ENCODE measurements around the gene CACNA1C.

CACNA1C gene

GRCh38 chr12:2605301-2605700, 552.5 kb downstream of the CACNA1C start:
- H3K9ac ChIP-seq (ENCODE audit: low read length in 2 of 2) = no peak overlapping the region
- H3K9me3 ChIP-seq (ENCODE audit: control insufficient read depth in 2 of 2, low read length in 2 of 2) = no peaks in the 10 kb centered on the region
- H3K4me3 ChIP-seq (ENCODE audit: low read length in 2 of 2) = no peak overlapping the region
- peaks cover 62 to 84% of the 10 kb centered on the region in 2 donors for H3K36me3 ChIP-seq (ENCODE audit: control insufficient read depth in 2 of 2, insufficient read depth in 2 of 2, low read length in 2 of 2)
- H3K27me3 ChIP-seq (ENCODE audit: control insufficient read depth in 1 of 2, insufficient read depth in 2 of 2, low read length in 2 of 2) = no peaks in the 10 kb centered on the region
- H3K27ac ChIP-seq (ENCODE audit: low read length) = no peak overlapping the region
- peaks cover 2% of the 10 kb centered on the region for H3K4me1 ChIP-seq (ENCODE audit: control insufficient read depth, insufficient read depth, low read length)

GRCh38 chr12:2606186-2606910, 553.6 kb downstream of the CACNA1C start:
- Histone ChIP-seq H3K27me3 (ENCODE audit: control insufficient read depth in 1 of 2, insufficient read depth in 2 of 2, low read length in 2 of 2) (no peaks in the 10 kb centered on the region), H3K36me3 (ENCODE audit: control insufficient read depth in 2 of 2, insufficient read depth in 2 of 2, low read length in 2 of 2) (peaks cover 69 to 83% of the 10 kb centered on the region in 2 donors), H3K9me3 (ENCODE audit: control insufficient read depth in 2 of 2, low read length in 2 of 2) (no peaks in the 10 kb centered on the region), H3K4me1 (ENCODE audit: control insufficient read depth, insufficient read depth, low read length) (peaks cover 2% of the 10 kb centered on the region), H3K27ac (ENCODE audit: low read length) (no peak overlapping the region), H3K9ac (ENCODE audit: low read length in 2 of 2) (no peak overlapping the region), H3K4me3 (ENCODE audit: low read length in 2 of 2) (no peak overlapping the region)

- no peak overlapping the region for H3K9ac ChIP-seq (ENCODE audit: low read length in 2 of 2)
- peaks cover 2% of the 10 kb centered on the region for H3K4me1 ChIP-seq (ENCODE audit: control insufficient read depth, insufficient read depth, low read length)
- no peaks in the 10 kb centered on the region for H3K27me3 ChIP-seq (ENCODE audit: control insufficient read depth in 1 of 2, insufficient read depth in 2 of 2, low read length in 2 of 2)
- no peak overlapping the region for H3K4me3 ChIP-seq (ENCODE audit: low read length in 2 of 2)
- H3K9me3 ChIP-seq (ENCODE audit: control insufficient read depth in 2 of 2, low read length in 2 of 2) = no peaks in the 10 kb centered on the region
- peaks cover 62 to 82% of the 10 kb centered on the region in 2 donors for H3K36me3 ChIP-seq (ENCODE audit: control insufficient read depth in 2 of 2, insufficient read depth in 2 of 2, low read length in 2 of 2)
- no peak overlapping the region for H3K27ac ChIP-seq (ENCODE audit: low read length)
Measured at GRCh38 chr12:2607881-2608607, 555.3 kb downstream of the CACNA1C start.

GRCh38 chr12:2608608-2608945, 555.8 kb downstream of the CACNA1C start:
- Histone ChIP-seq H3K27ac (ENCODE audit: low read length) (no peak overlapping the region), H3K27me3 (ENCODE audit: control insufficient read depth in 1 of 2, insufficient read depth in 2 of 2, low read length in 2 of 2) (no peaks in the 10 kb centered on the region), H3K4me3 (ENCODE audit: low read length in 2 of 2) (no peak overlapping the region), H3K36me3 (ENCODE audit: control insufficient read depth in 2 of 2, insufficient read depth in 2 of 2, low read length in 2 of 2) (peaks cover 56 to 76% of the 10 kb centered on the region in 2 donors), H3K4me1 (ENCODE audit: control insufficient read depth, insufficient read depth, low read length) (peaks cover 5% of the 10 kb centered on the region), H3K9ac (ENCODE audit: low read length in 2 of 2) (no peak overlapping the region), H3K9me3 (ENCODE audit: control insufficient read depth in 2 of 2, low read length in 2 of 2) (no peaks in the 10 kb centered on the region)

GRCh38 chr12:2609020-2609419, 556.2 kb downstream of the CACNA1C start:
- Histone ChIP-seq H3K4me1 (ENCODE audit: control insufficient read depth, insufficient read depth, low read length) (peaks cover 9% of the 10 kb centered on the region), H3K27ac (ENCODE audit: low read length) (peak overlapping the region; percentile 24), H3K27me3 (ENCODE audit: control insufficient read depth in 1 of 2, insufficient read depth in 2 of 2, low read length in 2 of 2) (no peaks in the 10 kb centered on the region), H3K9me3 (ENCODE audit: control insufficient read depth in 2 of 2, low read length in 2 of 2) (no peaks in the 10 kb centered on the region), H3K9ac (ENCODE audit: low read length in 2 of 2) (no peak overlapping the region), H3K4me3 (ENCODE audit: low read length in 2 of 2) (no peak overlapping the region), H3K36me3 (ENCODE audit: control insufficient read depth in 2 of 2, insufficient read depth in 2 of 2, low read length in 2 of 2) (peaks cover 56 to 73% of the 10 kb centered on the region in 2 donors)

GRCh38 chr12:2610358-2610757, 557.6 kb downstream of the CACNA1C start:
- H3K9ac ChIP-seq (ENCODE audit: low read length in 2 of 2) = no peak overlapping the region
- no peaks in the 10 kb centered on the region for H3K9me3 ChIP-seq (ENCODE audit: control insufficient read depth in 2 of 2, low read length in 2 of 2)
- peaks cover 10% of the 10 kb centered on the region for H3K4me1 ChIP-seq (ENCODE audit: control insufficient read depth, insufficient read depth, low read length)
- H3K27ac ChIP-seq (ENCODE audit: low read length) = no peak overlapping the region
- H3K4me3 ChIP-seq (ENCODE audit: low read length in 2 of 2) = no peak overlapping the region
- H3K27me3 ChIP-seq (ENCODE audit: control insufficient read depth in 1 of 2, insufficient read depth in 2 of 2, low read length in 2 of 2) = no peaks in the 10 kb centered on the region
- peaks cover 54 to 64% of the 10 kb centered on the region in 2 donors for H3K36me3 ChIP-seq (ENCODE audit: control insufficient read depth in 2 of 2, insufficient read depth in 2 of 2, low read length in 2 of 2)

- Histone ChIP-seq H3K4me3 (ENCODE audit: low read length in 2 of 2) (peak overlapping the region in 1 of 2 donors; percentile 3), H3K27ac (ENCODE audit: low read length) (peak overlapping the region; percentile 18), H3K36me3 (ENCODE audit: control insufficient read depth in 2 of 2, insufficient read depth in 2 of 2, low read length in 2 of 2) (peaks cover 33 to 50% of the 10 kb centered on the region in 2 donors)
Measured at GRCh38 chr12:2613326-2614073, 560.7 kb downstream of the CACNA1C start.

GRCh38 chr12:2614341-2614740, 561.6 kb downstream of the CACNA1C start:
- no peak overlapping the region for H3K9ac ChIP-seq (ENCODE audit: low read length in 2 of 2)
- H3K4me1 ChIP-seq (ENCODE audit: control insufficient read depth, insufficient read depth, low read length) = peaks cover 10% of the 10 kb centered on the region
- H3K36me3 ChIP-seq (ENCODE audit: control insufficient read depth in 2 of 2, insufficient read depth in 2 of 2, low read length in 2 of 2) = peaks cover 35 to 46% of the 10 kb centered on the region in 2 donors
- H3K9me3 ChIP-seq (ENCODE audit: control insufficient read depth in 2 of 2, low read length in 2 of 2) = no peaks in the 10 kb centered on the region
- no peak overlapping the region for H3K4me3 ChIP-seq (ENCODE audit: low read length in 2 of 2)
- H3K27ac ChIP-seq (ENCODE audit: low read length) = no peak overlapping the region
- no peaks in the 10 kb centered on the region for H3K27me3 ChIP-seq (ENCODE audit: control insufficient read depth in 1 of 2, insufficient read depth in 2 of 2, low read length in 2 of 2)

More at GRCh38 chr12:2613326-2614073, 560.7 kb downstream of the CACNA1C start:
- Histone ChIP-seq H3K9ac (ENCODE audit: low read length in 2 of 2) (no peak overlapping the region), H3K27me3 (ENCODE audit: control insufficient read depth in 1 of 2, insufficient read depth in 2 of 2, low read length in 2 of 2) (no peaks in the 10 kb centered on the region), H3K4me1 (ENCODE audit: control insufficient read depth, insufficient read depth, low read length) (peaks cover 12% of the 10 kb centered on the region), H3K9me3 (ENCODE audit: control insufficient read depth in 2 of 2, low read length in 2 of 2) (no peaks in the 10 kb centered on the region)

- no peak overlapping the region for H3K9ac ChIP-seq (ENCODE audit: low read length in 2 of 2)
- no peak overlapping the region for H3K27ac ChIP-seq (ENCODE audit: low read length)
- H3K4me1 ChIP-seq (ENCODE audit: control insufficient read depth, insufficient read depth, low read length) = peaks cover 10% of the 10 kb centered on the region
- H3K27me3 ChIP-seq (ENCODE audit: control insufficient read depth in 1 of 2, insufficient read depth in 2 of 2, low read length in 2 of 2) = no peaks in the 10 kb centered on the region
- no peak overlapping the region for H3K4me3 ChIP-seq (ENCODE audit: low read length in 2 of 2)
- peaks cover 34 to 48% of the 10 kb centered on the region in 2 donors for H3K36me3 ChIP-seq (ENCODE audit: control insufficient read depth in 2 of 2, insufficient read depth in 2 of 2, low read length in 2 of 2)
- no peaks in the 10 kb centered on the region for H3K9me3 ChIP-seq (ENCODE audit: control insufficient read depth in 2 of 2, low read length in 2 of 2)
Measured at GRCh38 chr12:2615665-2616402, 563.0 kb downstream of the CACNA1C start.

- no peak overlapping the region for H3K4me3 ChIP-seq (ENCODE audit: low read length in 2 of 2)
- no peak overlapping the region for H3K27ac ChIP-seq (ENCODE audit: low read length)
- peaks cover 31 to 48% of the 10 kb centered on the region in 2 donors for H3K36me3 ChIP-seq (ENCODE audit: control insufficient read depth in 2 of 2, insufficient read depth in 2 of 2, low read length in 2 of 2)
Measured at GRCh38 chr12:2616763-2617162, 564.0 kb downstream of the CACNA1C start.

More at GRCh38 chr12:2616763-2617162, 564.0 kb downstream of the CACNA1C start:
- Histone ChIP-seq H3K4me1 (ENCODE audit: control insufficient read depth, insufficient read depth, low read length) (peaks cover 10% of the 10 kb centered on the region), H3K9ac (ENCODE audit: low read length in 2 of 2) (no peak overlapping the region), H3K27me3 (ENCODE audit: control insufficient read depth in 1 of 2, insufficient read depth in 2 of 2, low read length in 2 of 2) (no peaks in the 10 kb centered on the region), H3K9me3 (ENCODE audit: control insufficient read depth in 2 of 2, low read length in 2 of 2) (no peaks in the 10 kb centered on the region)
